GM21529 (cell line): Measurements from ENCODE around the gene ZNF439.
"Not testable (repeated sequence)": the region's sequence is repeated elsewhere in the genome, so short reads cannot be mapped to it uniquely, and the experiment has no call there.

Source experiments
- ATAC-seq: cut with Tn5 transposase; IDR thresholded peaks from one replicate; pipeline ENCODE4 v1.9.1; 2021; ENCODE audit not compliant: unreplicated experiment

Gene ZNF439

DNA sequence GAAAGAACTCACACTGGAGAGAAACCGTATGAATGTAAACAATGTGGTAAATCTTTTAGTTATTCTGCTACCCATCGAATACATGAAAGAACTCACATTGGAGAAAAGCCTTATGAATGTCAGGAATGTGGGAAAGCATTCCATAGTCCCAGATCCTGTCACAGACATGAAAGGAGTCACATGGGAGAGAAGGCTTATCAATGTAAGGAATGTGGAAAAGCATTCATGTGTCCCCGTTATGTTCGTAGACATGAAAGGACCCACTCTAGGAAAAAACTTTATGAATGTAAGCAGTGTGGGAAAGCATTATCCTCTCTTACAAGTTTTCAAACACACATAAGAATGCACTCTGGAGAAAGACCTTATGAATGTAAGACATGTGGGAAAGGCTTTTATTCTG lies 19.2 kb downstream of the ZNF439 start:
- ATAC-seq = not testable (repeated sequence)

GRCh38 chr19:11868188-11868587 lies 19.7 kb downstream of the ZNF439 start:
- no peak for ATAC-seq

DNA sequence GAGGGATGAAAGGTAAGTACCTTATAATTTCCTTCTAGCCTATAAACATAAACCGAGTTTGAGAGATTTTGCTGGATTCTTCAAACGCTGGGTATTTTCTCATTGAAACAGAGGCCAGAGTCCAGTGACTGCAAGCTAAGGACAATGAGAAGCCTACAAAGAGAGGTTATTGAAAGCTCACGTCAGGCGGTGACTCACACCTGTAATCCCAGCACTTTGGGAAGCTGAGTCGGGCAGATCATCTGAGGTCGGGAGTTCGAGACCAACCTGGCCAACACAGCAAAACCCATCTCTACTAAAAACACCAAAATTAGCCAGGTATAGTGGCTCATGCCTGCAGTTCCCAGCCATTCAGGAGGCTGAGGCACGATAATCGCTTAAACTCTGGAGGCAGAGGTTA lies 24.1 kb downstream of the ZNF439 start:
- ATAC-seq = no peak

DNA sequence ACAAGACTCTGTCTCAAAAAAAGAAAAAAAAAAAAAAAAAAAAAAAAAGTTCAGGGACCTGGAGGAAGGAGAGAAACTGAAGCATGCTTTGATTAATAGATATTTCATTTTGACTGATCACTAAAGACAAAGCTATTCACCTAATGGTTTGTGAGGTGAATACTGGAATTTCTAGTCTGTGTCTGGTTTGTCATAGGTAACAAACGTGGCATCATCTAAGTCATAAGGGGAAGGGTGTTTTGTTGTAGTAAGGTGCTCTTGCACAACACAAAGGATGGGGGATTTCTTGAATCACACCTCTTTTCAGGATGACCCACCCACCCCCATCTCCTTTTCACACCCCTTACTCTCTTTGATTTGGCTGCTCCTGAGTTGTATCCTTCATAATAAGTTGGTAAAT lies 25.2 kb downstream of the ZNF439 start:
- ATAC-seq = no peak

DNA sequence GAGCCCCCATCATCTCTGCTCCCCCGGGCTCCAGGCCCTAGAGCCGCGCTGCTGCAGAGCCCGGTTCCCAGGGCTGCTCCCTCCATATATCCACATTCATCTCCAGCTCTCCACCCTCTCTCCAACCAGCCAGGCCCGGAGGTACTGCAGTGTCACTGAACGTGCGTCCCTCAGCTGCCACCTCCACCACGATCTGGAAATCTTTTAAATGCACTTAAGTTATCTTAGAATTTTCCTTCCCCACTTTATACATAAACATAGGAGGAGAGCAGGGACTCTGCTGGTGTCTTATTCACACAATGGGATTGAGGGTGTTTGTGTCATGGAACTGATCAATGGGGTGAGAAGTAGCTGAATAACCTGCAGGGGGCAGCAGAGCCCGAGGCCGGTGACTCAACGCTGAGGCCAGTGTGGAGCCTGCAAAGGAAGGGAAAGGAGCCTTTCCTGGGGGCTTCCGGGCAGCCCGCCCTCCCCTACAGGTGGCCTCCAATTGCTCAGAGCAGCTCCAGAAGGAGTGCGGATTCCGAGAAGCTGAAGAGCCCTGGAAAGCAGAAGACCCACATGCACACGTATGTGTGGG lies 31.3 kb downstream of the ZNF439 start:
- not testable (repeated sequence) for ATAC-seq

- no peak for ATAC-seq
These were observed 32.1 kb downstream of the ZNF439 start for GRCh38 chr19:11880598-11880997.

DNA sequence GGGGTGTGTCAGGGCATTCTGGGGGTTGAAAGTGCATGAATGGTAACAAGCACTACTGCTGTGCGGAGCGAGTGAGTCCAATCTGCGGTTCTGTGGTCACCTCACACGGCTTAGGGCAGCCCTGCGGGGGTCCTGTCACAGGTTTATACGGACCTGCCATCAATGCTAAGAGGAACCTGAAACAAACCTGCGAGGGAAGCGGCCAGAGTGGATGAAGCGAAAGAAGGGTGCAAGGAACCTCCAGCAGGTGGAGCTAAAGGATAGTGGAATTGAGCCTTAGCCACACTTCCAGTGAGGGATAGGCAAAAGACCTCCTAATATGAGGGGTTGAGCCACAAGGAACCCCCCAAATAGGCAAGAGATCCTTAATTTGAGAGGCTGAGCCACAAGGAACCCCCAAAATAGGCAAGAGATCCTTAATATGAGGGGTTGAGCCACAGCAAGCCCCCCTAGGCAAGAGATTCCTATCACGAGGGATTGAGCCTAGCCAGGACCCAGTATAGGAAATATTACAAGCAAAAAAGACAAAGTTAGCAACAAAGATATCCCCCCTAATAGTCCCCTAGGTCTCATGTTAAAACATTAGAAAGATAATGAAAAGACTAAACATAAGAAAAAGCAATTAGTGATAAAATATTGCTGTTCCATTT lies 32.8 kb downstream of the ZNF439 start:
- ATAC-seq = no peak

- ATAC-seq = no peak
These were observed 34.1 kb downstream of the ZNF439 start for GRCh38 chr19:11882606-11883005.

DNA sequence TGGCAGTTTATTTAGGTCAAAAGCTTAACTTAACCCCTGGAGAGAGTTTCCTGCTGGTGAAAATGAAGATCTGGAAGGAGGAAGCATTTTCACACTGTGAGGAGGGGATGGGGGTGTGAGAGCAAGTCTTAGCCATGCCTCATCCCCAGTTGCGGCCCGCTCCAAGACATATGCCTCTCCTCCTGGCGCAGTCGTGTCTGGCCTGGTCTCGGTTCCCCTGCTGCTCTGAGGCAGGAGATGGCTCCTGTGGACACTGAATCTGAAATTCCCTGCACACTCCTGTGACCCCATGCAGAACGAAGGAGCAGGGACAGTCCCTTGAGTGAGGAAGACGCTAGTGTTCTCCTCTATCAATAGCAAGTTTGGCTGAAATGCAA lies 38.7 kb downstream of the ZNF439 start:
- no peak for ATAC-seq

GRCh38 chr19:11887611-11888531 lies 39.3 kb downstream of the ZNF439 start, which contains the start of gene ZNF69:
Gene ZNF69, plus strand, starts transcription at chr19:11887782. Its CDS starts 142 bp downstream, at chr19:11887924.
- ATAC-seq = peak; percentile 59

DNA sequence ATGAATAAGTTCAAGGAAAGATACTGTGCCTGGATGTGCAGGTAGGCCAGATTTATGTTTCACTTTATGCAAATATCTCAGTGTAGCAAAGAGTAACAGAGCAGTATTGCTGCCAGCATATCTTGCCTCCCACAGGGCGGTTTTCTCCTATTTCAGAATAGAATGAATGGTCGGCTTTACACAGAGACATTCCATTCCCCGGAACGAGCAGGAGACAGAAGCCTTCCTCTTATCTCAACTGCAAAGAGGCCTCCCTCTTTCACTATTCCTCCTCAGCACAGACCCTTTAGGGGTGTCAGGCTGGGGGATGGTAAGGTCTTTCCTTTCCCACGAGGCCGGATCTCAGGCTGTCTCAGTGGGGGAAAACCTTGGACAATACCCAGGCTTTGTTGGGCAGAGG lies 41.4 kb downstream of the ZNF439 start:
- ATAC-seq = not testable (repeated sequence)

DNA sequence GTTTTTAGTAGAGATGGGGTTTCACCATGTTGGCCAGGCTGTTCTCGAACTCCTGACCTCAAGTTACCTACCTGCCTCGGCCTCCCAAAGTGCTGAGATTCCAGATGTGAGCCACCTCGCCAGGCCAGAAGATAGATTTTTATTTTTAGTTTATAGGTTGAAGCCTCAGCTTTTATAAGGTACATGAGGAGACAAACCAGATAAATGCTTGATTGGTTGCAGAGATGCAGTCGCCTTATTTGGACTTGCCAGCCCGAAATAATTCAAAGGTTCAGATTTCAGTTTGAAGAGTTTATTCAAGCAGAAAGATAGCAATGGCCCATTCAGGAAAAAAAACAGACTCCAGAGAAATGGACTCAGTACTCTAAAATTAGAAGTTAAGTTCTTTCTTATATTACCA lies 42.1 kb downstream of the ZNF439 start:
- no peak for ATAC-seq

DNA sequence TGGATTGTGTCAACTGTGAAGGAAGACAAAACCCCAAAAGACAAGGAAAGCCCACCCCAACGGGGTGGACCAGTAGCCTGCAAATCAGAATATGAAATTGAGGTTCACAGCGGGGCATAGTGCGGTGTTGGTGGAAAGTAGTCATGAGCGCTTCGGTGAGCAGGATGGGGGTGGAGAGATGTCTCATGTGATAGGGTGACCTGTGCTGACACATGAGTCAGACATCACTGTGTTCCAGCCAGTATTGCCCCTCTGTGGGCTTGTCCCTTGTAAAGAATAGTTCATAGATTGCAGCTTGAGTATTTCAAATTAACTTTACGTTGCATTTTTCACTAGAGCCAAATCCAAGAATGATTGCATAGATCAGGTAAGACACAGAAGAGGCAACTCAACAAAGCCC lies 46.3 kb downstream of the ZNF439 start:
- no peak for ATAC-seq

GRCh38 chr19:11902228-11902627 lies 53.7 kb downstream of the ZNF439 start:
- no peak for ATAC-seq

GRCh38 chr19:11905928-11906327 lies 57.4 kb downstream of the ZNF439 start:
- ATAC-seq = no peak

- not testable (repeated sequence) for ATAC-seq
These were observed 63.4 kb downstream of the ZNF439 start for GRCh38 chr19:11911937-11912336.

GRCh38 chr19:11914417-11915051 lies 66.0 kb downstream of the ZNF439 start:
- ATAC-seq = not testable (repeated sequence)
